GM13976 (cell line): ENCODE data around the gene RBM25.
"Not testable (repeated sequence)": the region's sequence is repeated elsewhere in the genome, so short reads cannot be mapped to it uniquely, and the experiment has no call there.

Experiments
- DNase-seq: peaks from one replicate; pipeline ENCODE4 v3.0.0; 2012; ENCODE audit warnings: low spot score
- CTCF ChIP-seq: IDR thresholded peaks from 2 replicates; pipeline ENCODE4 v1.5.1; 2012; ENCODE audit warnings: borderline replicate concordance, mild to moderate bottlenecking; ENCODE audit not compliant: insufficient read depth; ENCODE audit errors: extremely low read depth, missing control alignments, control extremely low read depth
- in situ Hi-C: fragments of 300-500 bp; cut with MboI; formaldehyde crosslinking; loops from one replicate; pipeline ENCODE4 v1.12.0; 2022; ENCODE audit warnings: low sequenced_read_pairs, mixed read lengths, inconsistent platforms; ENCODE audit not compliant: unreplicated experiment

The RBM25 gene

GRCh38 chr14:73026845-73027542 lies 31.3 kb upstream of the RBM25 start, which contains the start of gene ZFYVE1:
Gene ZFYVE1, minus strand, starts transcription at chr14:73027106. Its CDS starts 2,598 bp downstream, at chr14:73024508.
- DNase-seq, result peak; percentile 95
- in situ Hi-C loops, result no loop called here
- no peak for TF ChIP-seq CTCF

GRCh38 chr14:73027546-73027945 lies 30.8 kb upstream of the RBM25 start:
- in situ Hi-C loops, result no loop called here
- no peak for DNase-seq
- no peak for TF ChIP-seq CTCF

- no peak for TF ChIP-seq CTCF
- in situ Hi-C loops, result no loop called here
- DNase-seq, result no peak
These were observed 30.4 kb upstream of the RBM25 start for GRCh38 chr14:73027984-73028383.

- DNase-seq, in situ Hi-C loops: not testable (repeated sequence)
These were observed 21.5 kb upstream of the RBM25 start for GRCh38 chr14:73036706-73037450.

GRCh38 chr14:73047808-73048207 lies 10.5 kb upstream of the RBM25 start:
- in situ Hi-C loops, result no loop called here
- no peak for DNase-seq
- TF ChIP-seq CTCF, result no peak

- TF ChIP-seq CTCF, result no peak
- DNase-seq, result no peak
- in situ Hi-C loops, result no loop called here
These were observed 8.9 kb upstream of the RBM25 start for GRCh38 chr14:73049428-73049827.

- TF ChIP-seq CTCF, result no peak
- in situ Hi-C loops, result no loop called here
- DNase-seq, result no peak
These were observed 3.1 kb upstream of the RBM25 start for GRCh38 chr14:73055251-73055650.
